ENCODE measurements around the gene WDR4. TPM values are rescaled to one million over a fixed set of nuclear protein-coding genes. Genes with fewer than 3 reads are reported as not detected.
"Not testable (repeated sequence)": the region's sequence is repeated elsewhere in the genome, so short reads cannot be mapped to it uniquely, and the experiment has no call there.

WDR4 gene
- total RNA-seq, 1 donor from 2014 or later: 21.7 TPM

- Mint-ChIP-seq H3K27ac (no peak overlapping the region), H3K4me3 (no peak overlapping the region)
Measured at GRCh38 chr21:42850463-42850862, 28.9 kb downstream of the WDR4 start.

GRCh38 chr21:42849759-42850412 lies 29.5 kb downstream of the WDR4 start:
- no peak for TF ChIP-seq CTCF (IDR thresholded peaks at IDR 0.05; ENCODE audit: unreplicated experiment)
- H3K4me3 Mint-ChIP-seq: no peak overlapping the region
- H3K27ac Mint-ChIP-seq: no peak overlapping the region
- no peaks in the 10 kb centered on the region for H3K27me3 Mint-ChIP-seq (ENCODE audit: low read depth)
- peaks cover 44% of the 10 kb centered on the region for H3K36me3 Mint-ChIP-seq
- H3K4me1 Mint-ChIP-seq: no peaks in the 10 kb centered on the region
- DNase-seq (ENCODE audit: low spot score in 2 of 2, unreplicated experiment in 2 of 2): no peak
- H3K9me3 Mint-ChIP-seq: no peaks in the 10 kb centered on the region

More at GRCh38 chr21:42850463-42850862, 28.9 kb downstream of the WDR4 start:
- H3K27me3 Mint-ChIP-seq (ENCODE audit: low read depth): no peaks in the 10 kb centered on the region
- DNase-seq (ENCODE audit: low spot score in 2 of 2, unreplicated experiment in 2 of 2): no peak
- TF ChIP-seq CTCF (IDR thresholded peaks at IDR 0.05; ENCODE audit: unreplicated experiment): no peak
- H3K36me3 Mint-ChIP-seq: peaks cover 39% of the 10 kb centered on the region
- no peaks in the 10 kb centered on the region for H3K9me3 Mint-ChIP-seq
- H3K4me1 Mint-ChIP-seq: no peaks in the 10 kb centered on the region

- Mint-ChIP-seq H3K27me3 (ENCODE audit: low read depth) (no peaks in the 10 kb centered on the region), H3K36me3 (peaks cover 41% of the 10 kb centered on the region), H3K27ac (no peak overlapping the region), H3K4me3 (no peak overlapping the region), H3K9me3 (no peaks in the 10 kb centered on the region), H3K4me1 (no peaks in the 10 kb centered on the region)
- TF ChIP-seq CTCF (IDR thresholded peaks at IDR 0.05; ENCODE audit: unreplicated experiment): no peak
- no peak for DNase-seq (ENCODE audit: low spot score in 2 of 2, unreplicated experiment in 2 of 2)
Measured at GRCh38 chr21:42848932-42849758, 30.2 kb downstream of the WDR4 start.

GRCh38 chr21:42848144-42848931 lies 31.0 kb downstream of the WDR4 start:
- not testable (repeated sequence) for H3K27me3 Mint-ChIP-seq (ENCODE audit: low read depth); H3K4me1 Mint-ChIP-seq; DNase-seq (ENCODE audit: low spot score in 2 of 2, unreplicated experiment in 2 of 2); H3K9me3 Mint-ChIP-seq; H3K27ac Mint-ChIP-seq; H3K4me3 Mint-ChIP-seq
- peaks cover 45% of the 10 kb centered on the region for H3K36me3 Mint-ChIP-seq

GRCh38 chr21:42847726-42848125 lies 31.6 kb downstream of the WDR4 start:
- Mint-ChIP-seq H3K4me1 (no peaks in the 10 kb centered on the region), H3K9me3 (no peaks in the 10 kb centered on the region), H3K36me3 (peaks cover 49% of the 10 kb centered on the region), H3K4me3 (no peak overlapping the region), H3K27me3 (ENCODE audit: low read depth) (no peaks in the 10 kb centered on the region), H3K27ac (no peak overlapping the region)
- DNase-seq (ENCODE audit: low spot score in 2 of 2, unreplicated experiment in 2 of 2): no peak
- no peak for TF ChIP-seq CTCF (IDR thresholded peaks at IDR 0.05; ENCODE audit: unreplicated experiment)
